Measurements from ENCODE around the gene STMN3. TPM values are rescaled to one million over a fixed set of nuclear protein-coding genes. Genes with fewer than 3 reads are reported as not detected.

Gene STMN3
- total RNA-seq, 2 donors from 2014 or later: 2.5 to 5.3 TPM

- no peak overlapping the region for H3K9ac ChIP-seq (ENCODE audit: low read depth in 2 of 2, low read length in 2 of 2)
- no peaks in the 10 kb centered on the region for H3K36me3 ChIP-seq
- H3K27me3 ChIP-seq: peaks cover 19% of the 10 kb centered on the region
- no peaks in the 10 kb centered on the region for H3K9me3 ChIP-seq
- intact Hi-C loops (cut with DNase I): no loop called here
- TF ChIP-seq CTCF (IDR thresholded peaks at IDR 0.05): no peak
- H3K4me3 ChIP-seq: no peak overlapping the region
- H3K27ac ChIP-seq: no peak overlapping the region
- H3K4me1 ChIP-seq: no peaks in the 10 kb centered on the region
- DNase-seq: no peak
These were observed 4.2 kb downstream of the STMN3 start for GRCh38 chr20:63648895-63649589.

- intact Hi-C loops (cut with DNase I): no loop called here
- Histone ChIP-seq H3K9ac (ENCODE audit: low read depth in 2 of 2, low read length in 2 of 2) (no peak overlapping the region), H3K4me1 (no peaks in the 10 kb centered on the region), H3K9me3 (no peaks in the 10 kb centered on the region), H3K27ac (no peak overlapping the region), H3K27me3 (peaks cover 19% of the 10 kb centered on the region), H3K36me3 (no peaks in the 10 kb centered on the region), H3K4me3 (no peak overlapping the region)
- TF ChIP-seq CTCF (IDR thresholded peaks at IDR 0.05): no peak
- DNase-seq: no peak
These were observed 5.0 kb downstream of the STMN3 start for GRCh38 chr20:63648190-63648589.

- Histone ChIP-seq H3K27ac (no peak overlapping the region), H3K9me3 (no peaks in the 10 kb centered on the region), H3K4me1 (peaks cover 3% of the 10 kb centered on the region), H3K4me3 (no peak overlapping the region), H3K9ac (ENCODE audit: low read depth in 2 of 2, low read length in 2 of 2) (no peak overlapping the region), H3K27me3 (no peaks in the 10 kb centered on the region), H3K36me3 (no peaks in the 10 kb centered on the region)
- TF ChIP-seq CTCF (IDR thresholded peaks at IDR 0.05): no peak
- no peak for DNase-seq
- intact Hi-C loops (cut with DNase I): no loop called here
These were observed 8.0 kb downstream of the STMN3 start for GRCh38 chr20:63645218-63645617.

- no peak overlapping the region for H3K4me3 ChIP-seq
- H3K9me3 ChIP-seq: no peaks in the 10 kb centered on the region
- no peak for TF ChIP-seq CTCF (IDR thresholded peaks at IDR 0.05)
- DNase-seq: no peak
- intact Hi-C loops (cut with DNase I): no loop called here
- no peak overlapping the region for H3K9ac ChIP-seq (ENCODE audit: low read depth in 2 of 2, low read length in 2 of 2)
- H3K4me1 ChIP-seq: peaks cover 3% of the 10 kb centered on the region
- no peaks in the 10 kb centered on the region for H3K36me3 ChIP-seq
- no peaks in the 10 kb centered on the region for H3K27me3 ChIP-seq
- H3K27ac ChIP-seq: no peak overlapping the region
These were observed 9.3 kb downstream of the STMN3 start for GRCh38 chr20:63643946-63644345.

GRCh38 chr20:63643499-63643898 is 9.7 kb downstream of the STMN3 start:
- no peak overlapping the region for H3K9ac ChIP-seq (ENCODE audit: low read depth in 2 of 2, low read length in 2 of 2)
- DNase-seq: no peak
- H3K27ac ChIP-seq: no peak overlapping the region
- TF ChIP-seq CTCF (IDR thresholded peaks at IDR 0.05): no peak
- H3K4me1 ChIP-seq: peaks cover 3% of the 10 kb centered on the region
- H3K9me3 ChIP-seq: no peaks in the 10 kb centered on the region
- no peaks in the 10 kb centered on the region for H3K36me3 ChIP-seq
- H3K27me3 ChIP-seq: no peaks in the 10 kb centered on the region
- intact Hi-C loops (cut with DNase I): no loop called here
- H3K4me3 ChIP-seq: no peak overlapping the region
